Body of pancreas (tissue), 4 donors: ENCODE data around the gene XPR1.
A peak's percentile ranks its signal among the peaks of the same experiment; 100 is the strongest.

Experiments
- POLR2A ChIP-seq, 3 donors: fragments of 450-650 bp; IDR thresholded peaks; one replicate each; pipeline ENCODE4 v1.6.1; 2016; ENCODE audit warnings: antibody characterized with exemption in 3 of 3, mild to moderate bottlenecking in 2 of 3
- TF ChIP-seq, protein P1 (sequence below), 7 experiments: fragments of 450-650 bp in 4 of 7; fragments of 200-600 bp in 3 of 7; sonication (generic) in 3 of 7; IDR thresholded peaks; one replicate each; pipeline ENCODE4 v1.5.1; 2016 to 2019; ENCODE audit warnings: antibody characterized with exemption in 7 of 7

DNA sequence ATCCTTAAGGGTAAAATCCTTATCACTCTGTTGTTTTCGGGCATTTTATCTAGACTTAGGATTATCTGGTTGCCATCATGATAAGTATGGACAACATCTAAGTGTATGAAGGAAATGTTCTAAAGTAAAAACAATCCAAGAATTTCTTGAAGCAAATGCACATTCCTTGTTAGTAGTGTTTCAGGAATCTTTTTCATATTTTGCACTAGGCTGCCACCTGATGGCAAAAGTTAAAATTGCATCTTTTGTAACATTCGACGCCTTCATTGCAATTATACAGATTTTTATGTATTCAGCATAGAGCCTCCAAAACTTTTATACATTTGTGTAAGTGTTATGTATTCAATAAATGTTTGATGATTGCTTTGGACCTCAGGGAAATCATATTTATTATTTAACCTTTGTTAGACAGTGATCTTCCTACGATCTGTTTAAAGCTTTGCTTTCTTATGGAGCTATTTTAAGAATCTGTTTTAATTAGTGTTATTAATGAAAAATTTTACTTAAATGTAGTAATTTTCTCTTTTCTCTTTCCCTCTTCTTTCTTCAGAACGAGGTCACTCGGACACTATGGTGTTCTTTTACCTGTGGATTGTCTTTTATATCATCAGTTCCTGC, 231.4 kb downstream of the XPR1 start:
- TF ChIP-seq, protein P1, sequence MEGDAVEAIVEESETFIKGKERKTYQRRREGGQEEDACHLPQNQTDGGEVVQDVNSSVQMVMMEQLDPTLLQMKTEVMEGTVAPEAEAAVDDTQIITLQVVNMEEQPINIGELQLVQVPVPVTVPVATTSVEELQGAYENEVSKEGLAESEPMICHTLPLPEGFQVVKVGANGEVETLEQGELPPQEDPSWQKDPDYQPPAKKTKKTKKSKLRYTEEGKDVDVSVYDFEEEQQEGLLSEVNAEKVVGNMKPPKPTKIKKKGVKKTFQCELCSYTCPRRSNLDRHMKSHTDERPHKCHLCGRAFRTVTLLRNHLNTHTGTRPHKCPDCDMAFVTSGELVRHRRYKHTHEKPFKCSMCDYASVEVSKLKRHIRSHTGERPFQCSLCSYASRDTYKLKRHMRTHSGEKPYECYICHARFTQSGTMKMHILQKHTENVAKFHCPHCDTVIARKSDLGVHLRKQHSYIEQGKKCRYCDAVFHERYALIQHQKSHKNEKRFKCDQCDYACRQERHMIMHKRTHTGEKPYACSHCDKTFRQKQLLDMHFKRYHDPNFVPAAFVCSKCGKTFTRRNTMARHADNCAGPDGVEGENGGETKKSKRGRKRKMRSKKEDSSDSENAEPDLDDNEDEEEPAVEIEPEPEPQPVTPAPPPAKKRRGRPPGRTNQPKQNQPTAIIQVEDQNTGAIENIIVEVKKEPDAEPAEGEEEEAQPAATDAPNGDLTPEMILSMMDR (IDR thresholded peaks at IDR 0.05) = peak; percentile 22 to 86 (median 77)
- TF ChIP-seq POLR2A (IDR thresholded peaks at IDR 0.05) = no peak
